Right forelimb (tissue), 1 donor: Measurements from ENCODE around the gene GALNT1.
"Not testable (repeated sequence)": the region's sequence is repeated elsewhere in the genome, so short reads cannot be mapped to it uniquely, and the experiment has no call there.

Experiments
- DNase-seq: peaks from one replicate; pipeline ENCODE4 v3.0.0-alpha.2; 2018

The GALNT1 gene

GRCh38 chr18:35581546-35581897 lies at the start of gene GALNT1:
TSS of gene GALNT1 (plus strand) at chr18:35581740. CDS start at chr18:35654663, 72,923 bp downstream.
- no peak for DNase-seq

- DNase-seq: no peak
These were observed 47.6 kb upstream of the GALNT1 start for GRCh38 chr18:35533916-35534405.

GRCh38 chr18:35535297-35535696 lies 46.2 kb upstream of the GALNT1 start:
- no peak for DNase-seq

- DNase-seq: no peak
These were observed 39.2 kb upstream of the GALNT1 start for GRCh38 chr18:35542356-35542755.

- DNase-seq: no peak
These were observed 34.4 kb upstream of the GALNT1 start for GRCh38 chr18:35547008-35547605.

- no peak for DNase-seq
These were observed 32.0 kb upstream of the GALNT1 start for GRCh38 chr18:35549564-35549963.

- DNase-seq: no peak
These were observed 28.2 kb upstream of the GALNT1 start for GRCh38 chr18:35553300-35553699.

- not testable (repeated sequence) for DNase-seq
These were observed 26.0 kb upstream of the GALNT1 start for GRCh38 chr18:35555538-35555937.

- DNase-seq: no peak
These were observed 21.7 kb upstream of the GALNT1 start for GRCh38 chr18:35559867-35560266.

- DNase-seq: no peak
These were observed 16.6 kb upstream of the GALNT1 start for GRCh38 chr18:35564795-35565453.

GRCh38 chr18:35566019-35566418 lies 15.5 kb upstream of the GALNT1 start:
- no peak for DNase-seq

- no peak for DNase-seq
These were observed 11.4 kb upstream of the GALNT1 start for GRCh38 chr18:35570182-35570581.

GRCh38 chr18:35571138-35571537 lies 10.4 kb upstream of the GALNT1 start:
- no peak for DNase-seq

- DNase-seq: no peak
These were observed 8.9 kb upstream of the GALNT1 start for GRCh38 chr18:35572644-35573043.

GRCh38 chr18:35573531-35573930 lies 8.0 kb upstream of the GALNT1 start:
- DNase-seq: no peak

- not testable (repeated sequence) for DNase-seq
These were observed 5.2 kb upstream of the GALNT1 start for GRCh38 chr18:35576240-35576845.

GRCh38 chr18:35577045-35577848 lies 4.3 kb upstream of the GALNT1 start:
- DNase-seq: no peak

- DNase-seq: no peak
These were observed 3.1 kb upstream of the GALNT1 start for GRCh38 chr18:35578481-35578880.

GRCh38 chr18:35578936-35579335 lies 2.6 kb upstream of the GALNT1 start:
- DNase-seq: no peak

GRCh38 chr18:35580701-35581539 lies 620 bp upstream of the GALNT1 start:
- DNase-seq: peak; percentile 84

- peak; percentile 51 for DNase-seq
These were observed 530 bp downstream of the GALNT1 start for GRCh38 chr18:35581898-35582641.
